IMR-90 (cell line): ENCODE data around the gene PELI1. TPM values are rescaled to one million over a fixed set of nuclear protein-coding genes. Genes with fewer than 3 reads are reported as not detected.

Source experiments
- ATAC-seq: fragments of 200-7000 bp; cut with Tn5 transposase; 2 replicates; pipeline ENCODE4 v1.9.1; 2020; ENCODE audit warnings: low read depth, mild to moderate bottlenecking, moderate library complexity
- BruUV-seq: library from RNA; stranded (reverse); fragments of 400-500 nt; replicated peaks from 2 replicates; lab custom pipeline; 2021; lab: Mats Ljungman, UMichigan
- CTCF ChIA-PET: fragments of 300-600 bp; formaldehyde crosslinking; extraction: SDS; loops from one replicate; lab custom pipeline; 2021; ENCODE audit warnings: antibody characterized with exemption; lab: Yijun Ruan, JAX
- POLR2A ChIA-PET: fragments of 300-600 bp; sonication (Branson Sonifier 250); formaldehyde crosslinking; loops from one replicate; lab custom pipeline; 2022; ENCODE audit warnings: antibody characterized with exemption; ENCODE audit not compliant: unreplicated experiment; lab: Charles Lee
- DNase-seq: peaks from one replicate; pipeline ENCODE4 v3.0.0; 2013
- H2AFZ ChIP-seq: replicated peaks from 2 replicates; pipeline ENCODE3; 2013; ENCODE audit warnings: low read length, mild to moderate bottlenecking; ENCODE audit not compliant: poor library complexity
- H2AK5ac ChIP-seq: 2 replicates; pipeline ENCODE4 v1.6.1; 2013; ENCODE audit warnings: low read depth, low read length, inconsistent platforms
- H2AK9ac ChIP-seq: replicated peaks from 2 replicates; pipeline ENCODE3; 2013; ENCODE audit warnings: mild to moderate bottlenecking, low read depth, low read length, moderate library complexity; ENCODE audit not compliant: poor library complexity
- H2BK120ac ChIP-seq: 2 replicates; pipeline ENCODE4 v1.6.1; 2013; ENCODE audit warnings: low read depth, low read length, inconsistent platforms
- H2BK15ac ChIP-seq: 3 replicates; pipeline ENCODE4 v1.6.1; 2013; ENCODE audit warnings: low read depth, low read length, inconsistent platforms
- H2BK20ac ChIP-seq: 2 replicates; pipeline ENCODE4 v1.6.1; 2013; ENCODE audit warnings: low read depth, mild to moderate bottlenecking, inconsistent platforms, low read length, moderate library complexity
- H2BK5ac ChIP-seq: 2 replicates; pipeline ENCODE4 v1.6.1; 2013; ENCODE audit warnings: mild to moderate bottlenecking, low read depth, low read length, inconsistent platforms; ENCODE audit not compliant: poor library complexity, severe bottlenecking
- H3K14ac ChIP-seq: replicated peaks from 2 replicates; pipeline ENCODE4 v1.6.1; 2013; ENCODE audit warnings: low read depth, low read length, inconsistent platforms
- H3K18ac ChIP-seq: 2 replicates; pipeline ENCODE4 v1.6.1; 2013; ENCODE audit warnings: low read depth, low read length, control low read depth
- H3K23ac ChIP-seq: 2 replicates; pipeline ENCODE4 v1.6.1; 2013; ENCODE audit warnings: low read depth, low read length, inconsistent platforms
- H3K27ac ChIP-seq: 2 replicates; pipeline ENCODE4 v1.5.1; 2013; ENCODE audit warnings: mild to moderate bottlenecking, control low read depth, low read length; ENCODE audit not compliant: insufficient read depth
- H3K27me3 ChIP-seq: 2 replicates; pipeline ENCODE4 v1.6.1; 2013; ENCODE audit warnings: low read length; ENCODE audit not compliant: control insufficient read depth, insufficient read depth
- H3K36me3 ChIP-seq: 2 replicates; pipeline ENCODE4 v1.6.1; 2013; ENCODE audit warnings: low read length, mixed read lengths; ENCODE audit not compliant: control insufficient read depth, insufficient read depth
- H3K4ac ChIP-seq: 2 replicates; pipeline ENCODE4 v1.6.1; 2013; ENCODE audit warnings: low read depth, low read length, inconsistent platforms
- H3K4me1 ChIP-seq: 2 replicates; pipeline ENCODE4 v1.6.1; 2013; ENCODE audit warnings: low read length, mixed read lengths; ENCODE audit not compliant: control insufficient read depth, insufficient read depth
- H3K4me2 ChIP-seq: 2 replicates; pipeline ENCODE4 v1.6.1; 2013; ENCODE audit warnings: low read depth, mild to moderate bottlenecking, control low read depth, low read length, moderate library complexity
- H3K4me3 ChIP-seq: 2 replicates; pipeline ENCODE4 v1.5.1; 2013; ENCODE audit warnings: low read depth, mild to moderate bottlenecking, control low read depth, low read length, moderate library complexity; ENCODE audit not compliant: insufficient read depth
- H3K56ac ChIP-seq: 2 replicates; pipeline ENCODE4 v1.6.1; 2013; ENCODE audit warnings: low read length, inconsistent platforms; ENCODE audit not compliant: insufficient read depth; ENCODE audit errors: extremely low read depth
- H3K79me1 ChIP-seq, 2 experiments: 2 replicates each; pipeline ENCODE4 v1.6.1; 2013; ENCODE audit warnings: low read length in 2 of 2, inconsistent platforms in 1 of 2, low read depth in 1 of 2
- H3K9ac ChIP-seq: 2 replicates; pipeline ENCODE4 v1.6.1; 2013; ENCODE audit warnings: low read depth, low read length, control low read depth
- H3K9me1 ChIP-seq: 2 replicates; pipeline ENCODE4 v1.6.1; 2013; ENCODE audit warnings: low read length, inconsistent platforms; ENCODE audit not compliant: insufficient read depth
- H3K9me3 ChIP-seq: 2 replicates; pipeline ENCODE4 v1.6.1; 2013; ENCODE audit warnings: low read length; ENCODE audit not compliant: control insufficient read depth, insufficient read depth
- H4K20me1 ChIP-seq: 2 replicates; pipeline ENCODE4 v1.6.1; 2013; ENCODE audit warnings: low read length, inconsistent platforms; ENCODE audit not compliant: insufficient read depth
- H4K5ac ChIP-seq: 2 replicates; pipeline ENCODE4 v1.6.1; 2013; ENCODE audit warnings: mild to moderate bottlenecking, low read depth, low read length, control low read depth
- H4K8ac ChIP-seq, 2 experiments: 2 replicates each; pipeline ENCODE4 v1.6.1; 2013; ENCODE audit warnings: low read depth in 2 of 2, low read length in 2 of 2, control low read depth in 1 of 2, inconsistent platforms in 1 of 2
- H4K91ac ChIP-seq: 2 replicates; pipeline ENCODE4 v1.6.1; 2013; ENCODE audit warnings: low read depth, low read length, inconsistent platforms; ENCODE audit not compliant: insufficient read depth
- CEBPB ChIP-seq: IDR thresholded peaks from 2 replicates; pipeline ENCODE4 v1.6.1; 2012; ENCODE audit warnings: low read depth, low read length, improper control_type of control experiment
- CHD1 ChIP-seq: IDR thresholded peaks from 2 replicates; pipeline ENCODE4 v1.6.1; 2012; ENCODE audit warnings: low read depth, low read length, improper control_type of control experiment
- RCOR1 ChIP-seq: IDR thresholded peaks from 2 replicates; pipeline ENCODE4 v1.6.1; 2012; ENCODE audit warnings: mild to moderate bottlenecking, low read length, improper control_type of control experiment; ENCODE audit not compliant: insufficient replicate concordance
- SMC3 ChIP-seq: fragments of 150-350 bp; IDR thresholded peaks from 2 replicates; pipeline ENCODE4 v1.6.1; 2016; ENCODE audit warnings: low read depth, mild to moderate bottlenecking, antibody characterized with exemption, low read length, moderate library complexity
- USF2 ChIP-seq: fragments of 150-350 bp; IDR thresholded peaks from 2 replicates; pipeline ENCODE4 v1.6.1; 2017; ENCODE audit warnings: mild to moderate bottlenecking, antibody characterized with exemption, low read length, low read depth
- dilution Hi-C: fragments of 300-500 bp; cut with HindIII; formaldehyde crosslinking; loops from one replicate; pipeline ENCODE4 v1.14.3; 2018; ENCODE audit warnings: low sequenced_read_pairs; ENCODE audit not compliant: unreplicated experiment
- in situ Hi-C: fragments of 300-500 bp; cut with MboI; formaldehyde crosslinking; loops from 3 replicates; pipeline ENCODE4 v1.14.3; 2019; ENCODE audit warnings: low sequenced_read_pairs, inconsistent platforms, mixed read lengths
- intact Hi-C: fragments of 100-400 bp; cut with micrococcal nuclease; formaldehyde crosslinking; loops from 2 replicates; pipeline ENCODE4 v1.10.0; 2022
- polyA plus RNA-seq, 3 experiments: library from polyadenylated mRNA; depleted of rRNA; stranded (reverse); fragments of >200 nt; gene quantifications; 2 replicates each; pipeline ENCODE4 v1.2.3, GENCODE V29; 2012; ENCODE audit warnings: low replicate concordance in 1 of 3
- total RNA-seq: library from RNA; depleted of rRNA; stranded (reverse); fragments of >200 nt; gene quantifications from 2 replicates; pipeline ENCODE4 v1.2.3, GENCODE V29; 2012

The PELI1 gene
- total and polyA plus RNA-seq, 2 of the 4 experiments (the other 2 are of a cell fraction), result 2.2 to 2.5 TPM

GRCh38 chr2:64124571-64124970, 19.6 kb downstream of the PELI1 start:
- no TSS peak for BruUV-seq
- in situ Hi-C loops, result no loop called here
- H3K23ac ChIP-seq, result no peak overlapping the region
- TF ChIP-seq CEBPB, result no peak
- TF ChIP-seq CHD1, result no peak
- TF ChIP-seq RCOR1, result no peak
- no peak for TF ChIP-seq USF2
- TF ChIP-seq SMC3, result no peak
- no peak overlapping the region for H3K56ac ChIP-seq
- ChIA-PET POLR2A (no interaction called here), CTCF (no interaction called here)
- H2AK9ac ChIP-seq, result no peak overlapping the region
- H2BK5ac ChIP-seq, result no peak overlapping the region
- H3K4me3 ChIP-seq, result no peak overlapping the region
- no peaks in the 10 kb centered on the region for H3K4me1 ChIP-seq
- no peak overlapping the region for H2AFZ ChIP-seq
- H3K36me3 ChIP-seq, result no peaks in the 10 kb centered on the region
- no peak overlapping the region for H3K14ac ChIP-seq
- peaks cover 3 to 4% of the 10 kb centered on the region in 2 experiments; a peak in 2 of 4 replicates for H3K79me1 ChIP-seq
- no peak overlapping the region for H3K4ac ChIP-seq
- H4K91ac ChIP-seq, result no peak overlapping the region
- no peak overlapping the region for H3K4me2 ChIP-seq
- no peak overlapping the region for H4K5ac ChIP-seq
- intact Hi-C loops, result no loop called here
- no peaks in the 10 kb centered on the region for H4K20me1 ChIP-seq
- no peak overlapping the region for H3K9ac ChIP-seq
- H4K8ac ChIP-seq, result no peak overlapping the region
- no peak overlapping the region for H2BK120ac ChIP-seq
- no peak overlapping the region for H3K18ac ChIP-seq
- ATAC-seq (no peak), DNase-seq (no peak)
- no peak overlapping the region for H2BK20ac ChIP-seq
- H3K9me1 ChIP-seq, result no peaks in the 10 kb centered on the region
- dilution Hi-C loops, result no loop called here
- H2AK5ac ChIP-seq, result no peak overlapping the region
- H3K9me3 ChIP-seq, result no peaks in the 10 kb centered on the region
- no peak overlapping the region for H2BK15ac ChIP-seq
- no peak overlapping the region for H3K27ac ChIP-seq
- H3K27me3 ChIP-seq, result no peaks in the 10 kb centered on the region
